Measurements from ENCODE around the gene FBXO31.
A peak's percentile ranks its signal among the peaks of the same experiment; 100 is the strongest.

FBXO31 gene

DNA sequence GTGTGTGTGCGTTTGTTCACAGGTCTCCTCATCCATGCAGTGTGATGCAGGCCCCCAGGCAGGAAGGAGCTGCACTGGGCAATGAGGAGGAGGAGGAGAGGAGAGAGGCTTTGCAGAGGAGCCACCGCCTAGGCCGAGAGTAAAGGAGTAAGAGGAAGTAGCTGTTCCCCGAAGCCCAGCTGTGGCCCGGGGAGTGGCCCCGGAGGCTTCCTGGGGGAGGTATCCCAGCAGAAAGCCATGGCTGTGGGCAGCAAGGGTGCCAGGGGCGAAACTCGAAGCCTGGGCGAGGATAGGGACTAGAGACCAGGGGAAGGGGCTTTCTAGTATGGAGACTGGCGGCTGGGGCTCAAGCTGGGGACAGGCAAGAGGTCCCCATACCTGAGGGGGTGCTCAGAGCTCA lies 78.6 kb downstream of the FBXO31 start:
- no peak for DNase-seq

DNA sequence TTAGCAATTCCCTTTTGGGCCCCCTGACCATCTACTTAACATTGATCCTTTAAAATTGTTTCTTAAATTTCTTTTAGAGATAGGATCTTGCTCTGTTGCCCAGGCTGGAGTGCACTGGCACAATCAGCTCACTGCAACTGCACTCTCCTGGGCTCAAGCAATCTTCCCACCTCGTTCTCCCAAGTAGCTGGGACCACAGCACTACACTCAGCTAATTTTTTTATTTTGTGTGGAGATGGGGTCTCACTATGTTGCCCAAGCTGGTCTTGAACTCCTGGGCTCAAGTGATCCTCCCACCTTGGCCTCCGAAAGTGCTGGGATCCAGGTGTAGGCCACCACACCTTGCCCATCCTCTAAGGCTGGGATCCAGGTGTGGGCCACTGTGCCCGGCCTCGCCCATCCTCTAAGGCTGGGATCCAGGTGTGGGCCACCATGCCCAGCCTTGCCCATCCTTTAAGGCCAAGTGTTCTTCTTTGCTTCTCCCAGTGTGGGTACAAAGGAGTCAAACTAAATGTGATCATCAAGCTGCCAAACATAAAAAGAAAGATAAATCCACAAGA lies 79.5 kb downstream of the FBXO31 start:
- no peak for DNase-seq

DNA sequence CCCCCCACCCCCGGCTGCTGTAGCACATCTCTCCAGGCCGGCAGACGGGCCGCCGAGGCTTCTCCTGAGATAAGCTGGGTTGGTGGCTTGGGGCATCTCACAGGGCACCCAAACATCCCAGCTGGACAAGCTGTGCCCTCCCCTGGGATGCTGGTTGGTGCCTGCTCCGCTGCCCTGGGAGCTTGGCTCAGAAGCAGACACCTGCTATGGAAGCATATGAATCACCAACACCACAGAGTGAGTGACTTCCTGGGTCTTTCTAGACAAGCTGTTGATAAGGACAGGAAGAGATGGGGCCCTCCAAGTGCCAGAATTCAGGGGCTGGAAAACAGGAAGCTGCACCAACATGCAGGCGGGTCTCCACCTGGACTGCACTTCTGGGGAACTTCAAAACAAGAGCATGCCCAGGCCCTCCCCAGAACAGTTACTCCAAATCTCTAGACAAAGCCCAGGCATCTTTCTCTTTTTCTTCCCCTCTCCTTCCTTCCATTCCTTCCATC lies 80.1 kb downstream of the FBXO31 start:
- DNase-seq: no peak

DNA sequence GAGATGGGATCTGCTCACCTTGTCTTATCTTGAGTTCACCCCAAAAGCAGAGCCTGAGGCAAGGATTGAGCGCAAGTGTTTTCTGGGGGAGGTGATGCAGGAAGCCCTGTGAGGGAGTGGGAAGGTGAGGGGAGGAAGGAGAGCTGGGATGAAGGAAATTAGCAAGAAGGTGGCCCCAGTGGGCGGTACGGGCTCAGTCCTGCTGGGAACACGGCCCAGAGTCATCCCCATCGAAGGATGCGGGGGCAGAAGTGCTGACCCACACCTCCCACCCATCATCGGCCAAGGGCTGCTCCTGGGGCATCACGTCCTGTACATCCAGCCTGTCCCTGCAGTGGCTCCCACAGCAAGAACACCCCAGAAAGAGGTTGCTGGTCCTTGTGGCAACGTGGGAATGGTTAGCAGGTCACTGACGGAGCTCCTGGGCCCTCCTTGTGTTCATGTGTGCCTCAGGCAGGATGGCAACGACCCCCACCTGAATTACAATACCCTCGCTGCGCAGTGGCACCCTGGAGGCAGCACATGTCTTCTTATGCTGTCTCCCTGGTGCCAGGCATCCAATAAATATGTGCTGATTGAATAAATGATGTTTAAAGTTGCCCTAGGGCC lies 84.6 kb downstream of the FBXO31 start:
- DNase-seq: no peak

DNA sequence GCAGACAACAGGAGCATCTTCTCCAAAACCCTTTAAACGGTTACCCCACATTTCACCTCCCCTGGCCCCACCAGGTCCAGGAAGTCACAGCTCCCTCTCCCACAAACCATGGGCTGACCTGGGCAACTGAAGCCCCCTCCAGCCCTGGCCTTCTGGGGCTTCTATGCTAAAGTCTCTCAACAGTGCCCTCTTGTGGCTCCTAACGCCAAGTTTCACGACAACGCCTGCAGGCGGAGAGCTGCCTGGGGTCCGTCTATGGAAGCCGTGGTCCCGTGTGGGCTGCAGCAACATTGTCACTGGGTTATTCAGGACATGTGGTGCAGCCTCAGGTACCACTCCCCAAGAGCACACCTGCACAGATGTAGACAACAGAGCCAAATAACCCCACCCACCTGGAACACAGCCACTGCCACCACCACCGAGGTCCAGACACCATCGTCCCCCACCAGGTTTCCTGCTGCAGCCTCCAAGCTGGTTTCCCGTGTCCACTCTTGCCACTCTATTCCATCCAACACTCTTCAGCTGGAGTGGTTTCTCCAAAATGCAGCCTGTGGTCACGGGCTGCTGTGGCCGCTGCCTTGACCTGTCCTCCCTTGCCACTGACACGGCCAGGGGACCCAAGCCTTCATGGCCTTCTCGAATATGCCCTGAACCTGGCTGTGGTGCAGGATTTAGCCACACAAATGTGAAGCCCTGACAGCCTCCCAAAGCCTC lies 85.5 kb downstream of the FBXO31 start:
- DNase-seq: peak; percentile 18

DNA sequence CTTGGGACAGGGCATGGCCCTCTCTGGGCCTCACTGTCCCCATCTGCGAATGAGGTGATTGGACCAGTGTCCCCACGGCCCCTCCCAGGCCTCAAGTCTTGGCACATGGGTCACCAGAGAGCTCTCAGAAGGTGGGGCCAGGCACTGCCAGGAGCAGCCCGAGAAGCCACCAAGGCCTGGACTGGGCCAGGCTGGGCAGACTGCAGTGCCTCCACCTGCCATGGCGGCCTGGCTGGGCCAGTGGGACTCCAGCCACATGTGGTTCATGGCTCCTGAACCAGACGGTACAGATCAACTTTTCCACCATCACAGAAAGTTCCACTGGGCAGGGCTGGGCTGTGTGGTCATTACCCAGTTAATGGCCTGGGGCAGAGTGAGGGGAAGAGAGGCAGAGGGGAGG lies 86.2 kb downstream of the FBXO31 start:
- DNase-seq: no peak

DNA sequence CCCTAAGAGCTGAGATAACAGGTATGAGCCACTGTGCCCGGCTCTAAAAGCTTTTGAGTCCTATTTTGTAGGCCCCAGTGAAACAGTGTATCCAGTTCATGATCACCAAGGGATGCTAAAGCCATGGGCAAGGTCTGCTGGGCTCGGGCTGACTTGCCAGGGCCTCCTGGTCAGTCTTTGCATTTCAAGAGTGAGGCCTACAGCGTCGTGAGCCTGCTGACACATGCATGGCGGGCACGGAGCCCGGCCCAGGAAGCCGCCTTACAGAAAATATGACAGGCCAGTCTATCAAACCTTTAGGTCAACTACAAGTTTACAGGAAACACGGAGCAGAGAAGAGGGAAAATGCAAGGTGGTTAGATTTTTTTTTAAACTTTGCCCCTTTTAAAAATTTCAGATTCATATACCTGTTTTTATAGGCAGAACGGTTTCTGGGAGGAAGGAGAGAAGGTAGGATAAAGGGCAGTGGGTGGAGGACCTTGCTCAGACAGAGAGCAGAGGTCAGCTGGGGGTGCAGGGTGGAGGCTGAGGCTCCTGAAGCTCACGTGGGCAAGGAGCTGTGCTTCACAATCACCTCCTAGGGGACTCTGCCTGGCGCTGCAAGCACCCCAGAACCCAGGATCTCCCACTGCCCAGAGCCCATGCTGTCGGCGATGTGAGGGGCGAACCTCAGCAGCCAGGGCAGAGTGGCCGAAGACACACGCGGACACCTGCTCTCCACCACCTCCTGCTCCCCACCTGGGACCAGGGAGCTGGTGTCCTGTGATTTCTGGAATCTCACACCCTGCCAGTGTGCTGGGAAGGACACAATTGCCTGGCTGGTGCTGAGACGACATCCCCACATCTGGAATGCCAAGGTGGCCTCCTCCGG lies 87.7 kb downstream of the FBXO31 start:
- DNase-seq: no peak

DNA sequence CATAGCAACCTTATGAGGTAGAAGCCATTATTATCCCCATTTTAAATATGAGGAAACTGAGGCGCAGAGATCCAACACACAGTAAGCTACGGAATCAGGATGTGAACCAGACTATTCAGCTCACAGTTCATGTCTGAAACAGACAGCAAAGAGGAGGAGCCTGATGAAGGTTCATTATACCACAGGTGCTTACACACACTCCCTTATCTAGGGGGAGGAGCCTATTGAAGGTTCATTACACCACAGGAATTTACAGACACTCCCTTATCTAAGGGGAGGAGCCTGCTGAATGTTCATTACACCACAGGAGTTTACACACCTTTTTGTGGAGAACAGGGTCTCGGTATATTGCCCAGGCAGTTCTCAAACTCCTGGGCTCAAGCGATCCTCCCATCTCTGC lies 88.3 kb downstream of the FBXO31 start:
- DNase-seq: peak; percentile 5

DNA sequence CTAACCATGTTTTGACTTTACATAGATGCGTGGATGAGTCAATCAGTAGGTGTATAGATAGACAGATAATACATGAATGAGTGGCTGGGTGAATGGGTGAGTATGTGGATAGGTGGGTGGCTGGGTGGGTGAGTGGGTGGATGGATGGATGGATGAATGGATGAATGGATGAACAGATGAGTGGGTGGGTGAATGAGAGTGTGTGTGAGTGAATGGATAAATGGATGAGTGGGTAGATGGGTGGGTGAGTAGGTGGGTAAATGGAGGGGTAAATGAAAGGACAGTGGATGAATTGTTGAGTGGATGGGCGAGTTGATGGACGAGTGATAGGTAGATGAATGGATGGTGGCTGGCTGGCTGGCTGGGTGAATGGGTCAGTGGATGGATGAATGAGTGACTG lies 89.6 kb downstream of the FBXO31 start:
- DNase-seq: no peak

DNA sequence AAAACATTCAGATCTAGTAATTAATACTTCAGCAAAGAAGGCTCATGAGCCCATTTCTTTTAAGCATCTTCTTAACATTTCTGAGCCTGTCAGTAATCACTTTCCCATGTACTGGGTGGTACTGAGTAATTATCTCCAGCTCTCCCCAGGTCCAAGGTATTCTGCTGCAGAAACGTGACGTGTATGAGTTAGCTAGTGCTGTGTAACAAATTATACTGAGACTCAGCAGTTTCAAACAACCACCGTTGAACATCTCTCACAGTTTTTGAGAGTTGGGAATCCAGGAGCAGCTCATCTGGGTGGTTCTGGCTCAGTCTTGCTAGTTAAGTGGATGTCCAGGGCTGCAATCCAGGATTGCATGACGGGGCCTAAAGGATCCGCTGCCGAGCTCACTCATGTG lies 91.6 kb downstream of the FBXO31 start:
- DNase-seq: no peak

DNA sequence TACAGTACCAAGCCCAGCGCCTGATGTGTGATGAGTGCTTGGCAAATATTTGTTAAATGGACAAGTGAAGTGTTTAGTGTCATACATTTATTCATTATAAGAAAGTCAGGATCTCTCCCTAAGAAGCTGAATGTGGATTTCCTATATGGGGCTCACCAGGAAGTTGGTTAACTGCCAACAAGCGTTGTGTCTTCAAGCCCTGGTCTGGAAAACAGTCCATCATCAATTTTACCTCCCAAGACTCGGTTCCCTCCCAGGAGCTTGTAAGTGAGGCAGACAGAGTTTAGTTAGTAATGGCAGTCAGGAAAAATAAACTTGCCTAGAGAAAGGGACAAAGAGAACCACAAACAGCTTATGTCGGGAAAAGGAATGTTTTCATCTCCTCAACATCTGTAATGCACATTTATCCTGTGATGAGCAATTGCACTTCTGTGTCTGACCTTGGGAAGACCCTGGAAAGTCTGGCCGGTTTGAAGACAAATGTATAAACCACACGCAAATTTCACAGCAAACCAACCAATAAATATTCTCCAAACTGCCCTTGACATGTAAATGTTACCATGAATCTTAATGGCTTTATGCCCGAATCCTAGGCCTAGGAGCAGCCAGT lies 94.7 kb downstream of the FBXO31 start:
- DNase-seq: no peak

DNA sequence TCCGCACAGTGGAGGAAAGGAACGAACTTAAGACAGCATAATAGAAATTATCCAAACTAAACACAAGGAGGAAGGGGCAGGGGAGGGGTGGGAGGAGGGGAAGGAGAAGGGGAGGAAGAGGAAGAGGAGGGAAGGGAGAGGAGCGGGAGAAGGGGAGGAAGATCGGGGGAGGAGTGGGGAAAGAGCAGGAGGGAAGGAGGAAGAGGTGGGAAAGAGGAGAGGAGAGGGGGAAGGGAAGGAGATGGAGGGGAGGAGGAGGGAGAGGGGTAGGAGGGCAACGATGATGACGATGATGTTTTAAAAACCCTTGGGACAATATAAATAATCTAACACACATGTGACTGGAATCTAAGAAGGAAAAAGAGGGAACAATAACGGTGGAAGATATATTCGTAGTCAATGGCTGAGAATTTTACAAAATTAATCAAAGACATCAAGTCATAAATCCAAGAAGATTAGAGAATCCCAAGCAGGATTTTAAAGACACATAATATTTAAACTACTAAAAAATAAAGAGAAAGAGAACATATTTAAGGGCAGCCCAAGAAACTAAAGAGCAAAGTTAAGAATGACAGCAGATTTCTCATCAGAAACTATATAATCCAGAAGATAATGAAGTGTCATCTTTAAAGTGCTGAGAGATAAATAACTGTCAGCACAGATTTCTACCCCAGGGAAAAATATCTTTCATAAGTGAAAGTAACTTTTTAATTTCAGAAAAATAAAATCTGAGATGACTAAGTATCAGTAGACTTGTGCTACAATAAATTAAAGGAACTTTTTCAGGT lies 96.5 kb downstream of the FBXO31 start:
- DNase-seq: no peak

DNA sequence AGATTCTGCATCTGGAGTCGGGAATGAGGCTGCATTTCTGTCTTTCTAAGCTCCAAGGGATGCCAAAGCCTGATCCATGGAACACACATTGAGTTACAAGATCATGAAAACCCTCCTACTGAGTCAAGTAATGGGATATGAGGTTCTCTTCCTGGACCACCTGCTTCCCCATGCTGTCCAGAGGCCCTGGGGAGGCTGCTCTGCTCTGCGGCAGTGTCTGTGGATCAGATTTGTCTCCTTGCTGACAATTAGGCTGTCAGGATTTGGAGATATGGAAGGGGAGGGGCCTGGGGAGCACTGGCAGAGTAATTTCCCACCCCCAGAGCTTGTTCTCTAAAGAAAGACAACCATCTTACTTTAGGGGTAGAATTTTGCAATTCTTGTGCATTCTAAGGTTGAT lies 99.4 kb downstream of the FBXO31 start:
- DNase-seq: no peak

DNA sequence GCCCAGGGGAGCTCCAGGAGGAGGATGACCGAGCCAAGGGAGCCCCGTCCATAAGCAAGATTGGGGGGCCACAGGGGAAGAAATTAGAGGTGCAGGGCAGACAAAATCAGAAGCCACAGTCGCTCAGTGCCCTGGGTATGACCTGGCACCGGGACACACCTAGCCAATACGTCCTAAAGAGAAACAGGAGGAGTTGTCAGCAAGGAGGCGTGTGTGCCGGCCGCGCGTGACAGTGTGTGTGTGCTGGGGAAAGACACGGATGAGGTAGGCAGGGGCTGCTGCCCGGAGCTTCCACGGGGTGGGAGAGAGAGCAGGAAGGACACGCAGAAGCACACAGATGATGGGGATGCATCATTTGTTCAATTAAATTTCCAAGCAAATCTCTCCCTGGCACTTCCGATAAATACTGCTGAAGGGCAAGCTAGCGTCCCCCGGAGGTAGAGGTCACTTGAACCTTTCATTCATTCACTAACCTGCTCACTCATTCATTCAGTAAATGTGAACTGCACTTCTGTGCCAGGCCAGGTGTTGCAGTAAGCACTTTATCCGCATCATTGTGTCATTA lies 104.4 kb downstream of the FBXO31 start:
- no peak for DNase-seq

DNA sequence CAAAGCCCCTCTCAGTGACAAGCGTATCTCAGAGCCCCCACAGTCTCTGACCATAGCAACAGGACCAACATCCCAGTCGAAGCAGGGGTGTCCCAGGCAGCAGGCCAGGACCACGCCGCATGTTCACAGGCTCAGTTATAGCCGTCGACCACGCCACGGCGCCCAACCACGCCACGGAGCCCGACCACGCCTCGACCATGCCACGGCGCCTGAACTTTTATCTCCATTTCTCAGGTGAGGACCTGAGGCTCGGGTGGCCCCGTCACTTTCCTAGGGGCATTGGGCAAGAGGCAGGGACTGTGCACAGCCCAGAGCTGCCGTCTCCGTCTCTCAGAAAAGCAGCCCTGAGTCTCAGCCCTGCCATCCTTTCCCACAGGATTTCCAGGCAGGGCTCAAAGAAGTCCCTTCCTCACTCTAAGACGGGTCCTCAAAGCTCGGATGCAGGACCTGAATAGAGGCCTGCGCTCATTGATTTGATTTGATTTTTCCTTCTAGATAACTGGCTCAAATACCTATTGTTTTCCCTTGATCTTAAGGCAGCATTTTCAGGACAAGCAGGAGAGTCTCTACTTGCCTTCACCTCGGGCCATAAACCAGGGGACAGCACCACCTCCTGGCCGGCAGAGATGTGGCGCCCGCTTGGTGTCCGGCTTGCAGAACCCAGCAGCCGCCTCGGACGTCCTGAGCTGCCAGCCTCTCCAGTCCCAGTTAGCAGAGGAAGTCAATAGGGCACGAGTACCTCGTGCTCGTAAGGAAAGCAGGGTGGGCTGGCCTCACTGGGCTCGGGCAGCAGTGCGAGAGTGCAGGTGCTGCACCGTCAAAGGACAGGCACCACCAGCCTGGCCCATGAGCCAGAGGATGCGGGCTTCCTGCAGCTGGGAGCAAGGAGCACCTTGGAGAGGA lies 105.1 kb downstream of the FBXO31 start:
- peak; percentile 44 for DNase-seq
